Peyer's patch (tissue), 4 donors: ENCODE data around the gene CRELD2.

Source experiments
- POLR2A ChIP-seq, 2 donors: fragments of 450-650 bp; IDR thresholded peaks; one replicate each; pipeline ENCODE4 v1.5.1; 2017; ENCODE audit warnings: antibody characterized with exemption in 2 of 2, mild to moderate bottlenecking in 2 of 2, moderate library complexity in 2 of 2
- TF ChIP-seq, protein P1 (sequence below), 6 experiments: fragments of 450-650 bp in 4 of 6; fragments of 200-600 bp in 2 of 6; sonication (generic) in 1 of 6; IDR thresholded peaks; one replicate each; pipeline ENCODE4 v1.5.1; 2017 to 2019; ENCODE audit warnings: antibody characterized with exemption in 6 of 6, mild to moderate bottlenecking in 3 of 6, moderate library complexity in 1 of 6

DNA sequence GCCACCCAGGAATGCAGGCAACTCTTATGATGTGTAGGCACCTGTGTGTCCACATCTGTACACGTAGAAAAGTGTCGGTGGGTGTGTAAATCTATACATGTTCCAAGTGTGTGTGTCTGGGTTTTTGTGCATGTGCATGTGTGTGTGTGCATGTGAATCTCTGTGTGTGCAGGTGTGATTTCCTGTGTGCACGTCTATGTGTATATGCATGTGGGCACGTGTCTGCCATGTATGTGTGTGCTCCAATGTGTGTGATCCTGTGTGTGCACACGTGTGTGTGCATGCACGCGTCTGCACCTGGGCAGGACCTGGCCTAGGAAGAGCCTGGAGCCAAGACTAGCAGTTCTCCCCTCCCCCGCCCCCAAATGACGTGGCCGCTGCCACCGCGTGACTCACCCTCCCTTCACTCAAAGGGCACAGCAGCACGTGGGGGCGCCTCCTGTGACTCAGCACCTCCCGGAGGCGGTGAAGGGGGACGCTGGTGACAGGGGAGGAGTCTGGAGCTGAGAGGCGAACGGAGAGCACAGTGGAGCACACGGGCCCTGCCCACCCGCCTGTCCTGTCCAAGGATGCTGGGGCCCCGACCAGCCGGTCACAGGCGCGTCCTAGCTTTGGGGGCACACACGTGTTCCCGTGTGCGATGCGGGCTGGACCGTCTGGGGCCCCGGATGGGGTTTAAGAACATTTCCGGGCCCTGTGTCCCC, 52.2 kb downstream of the CRELD2 start:
- TF ChIP-seq, protein P1, sequence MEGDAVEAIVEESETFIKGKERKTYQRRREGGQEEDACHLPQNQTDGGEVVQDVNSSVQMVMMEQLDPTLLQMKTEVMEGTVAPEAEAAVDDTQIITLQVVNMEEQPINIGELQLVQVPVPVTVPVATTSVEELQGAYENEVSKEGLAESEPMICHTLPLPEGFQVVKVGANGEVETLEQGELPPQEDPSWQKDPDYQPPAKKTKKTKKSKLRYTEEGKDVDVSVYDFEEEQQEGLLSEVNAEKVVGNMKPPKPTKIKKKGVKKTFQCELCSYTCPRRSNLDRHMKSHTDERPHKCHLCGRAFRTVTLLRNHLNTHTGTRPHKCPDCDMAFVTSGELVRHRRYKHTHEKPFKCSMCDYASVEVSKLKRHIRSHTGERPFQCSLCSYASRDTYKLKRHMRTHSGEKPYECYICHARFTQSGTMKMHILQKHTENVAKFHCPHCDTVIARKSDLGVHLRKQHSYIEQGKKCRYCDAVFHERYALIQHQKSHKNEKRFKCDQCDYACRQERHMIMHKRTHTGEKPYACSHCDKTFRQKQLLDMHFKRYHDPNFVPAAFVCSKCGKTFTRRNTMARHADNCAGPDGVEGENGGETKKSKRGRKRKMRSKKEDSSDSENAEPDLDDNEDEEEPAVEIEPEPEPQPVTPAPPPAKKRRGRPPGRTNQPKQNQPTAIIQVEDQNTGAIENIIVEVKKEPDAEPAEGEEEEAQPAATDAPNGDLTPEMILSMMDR (IDR thresholded peaks at IDR 0.05): peak in 2 of 6 experiments; percentile 3 to 4
- TF ChIP-seq POLR2A (IDR thresholded peaks at IDR 0.05): peak; percentile 96 to 97
